ENCODE measurements around the gene PRKD1.

- no peak for TF ChIP-seq CTCF (IDR thresholded peaks at IDR 0.05)
- no peak for TF ChIP-seq POLR2A (IDR thresholded peaks at IDR 0.05)
Observed at GRCh38 chr14:29649170-29649569, 278.5 kb downstream of the PRKD1 start.
